ENCODE measurements around the gene INPP4B.
"Not testable (repeated sequence)": the region's sequence is repeated elsewhere in the genome, so short reads cannot be mapped to it uniquely, and the experiment has no call there.

INPP4B gene

DNA sequence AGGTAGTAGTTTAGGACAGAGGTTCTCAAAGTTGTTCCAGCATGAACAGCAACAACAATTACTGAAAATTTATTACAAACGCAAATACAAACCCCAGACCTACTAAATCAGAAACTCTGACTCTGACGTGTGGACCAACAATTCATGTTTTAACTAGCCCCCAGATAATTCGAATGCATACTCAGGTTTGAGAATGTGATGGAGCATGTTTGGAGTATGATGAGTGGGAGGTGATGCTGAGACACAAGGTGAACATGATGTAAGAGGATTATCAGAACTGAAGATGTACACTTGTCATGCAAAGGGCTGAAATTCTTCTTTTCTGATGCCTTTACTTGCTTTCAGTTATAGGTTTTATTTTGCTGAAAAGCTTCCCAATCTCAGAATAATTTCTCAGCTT is 323.0 kb downstream of the INPP4B start:
- no peak for DNase-seq (ENCODE audit: extremely low read depth, insufficient read length)
- no peaks in the 10 kb centered on the region for H3K27me3 ChIP-seq (replicated peaks; ENCODE audit: control insufficient read depth, insufficient read depth, low read length)
- H3K36me3 ChIP-seq (ENCODE audit: control insufficient read depth, insufficient read depth, low read length): no peaks in the 10 kb centered on the region
- H3K4me3 ChIP-seq (replicated peaks; ENCODE audit: low read depth, low read length): no peak overlapping the region
- TF ChIP-seq, protein P1, sequence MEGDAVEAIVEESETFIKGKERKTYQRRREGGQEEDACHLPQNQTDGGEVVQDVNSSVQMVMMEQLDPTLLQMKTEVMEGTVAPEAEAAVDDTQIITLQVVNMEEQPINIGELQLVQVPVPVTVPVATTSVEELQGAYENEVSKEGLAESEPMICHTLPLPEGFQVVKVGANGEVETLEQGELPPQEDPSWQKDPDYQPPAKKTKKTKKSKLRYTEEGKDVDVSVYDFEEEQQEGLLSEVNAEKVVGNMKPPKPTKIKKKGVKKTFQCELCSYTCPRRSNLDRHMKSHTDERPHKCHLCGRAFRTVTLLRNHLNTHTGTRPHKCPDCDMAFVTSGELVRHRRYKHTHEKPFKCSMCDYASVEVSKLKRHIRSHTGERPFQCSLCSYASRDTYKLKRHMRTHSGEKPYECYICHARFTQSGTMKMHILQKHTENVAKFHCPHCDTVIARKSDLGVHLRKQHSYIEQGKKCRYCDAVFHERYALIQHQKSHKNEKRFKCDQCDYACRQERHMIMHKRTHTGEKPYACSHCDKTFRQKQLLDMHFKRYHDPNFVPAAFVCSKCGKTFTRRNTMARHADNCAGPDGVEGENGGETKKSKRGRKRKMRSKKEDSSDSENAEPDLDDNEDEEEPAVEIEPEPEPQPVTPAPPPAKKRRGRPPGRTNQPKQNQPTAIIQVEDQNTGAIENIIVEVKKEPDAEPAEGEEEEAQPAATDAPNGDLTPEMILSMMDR (IDR thresholded peaks at IDR 0.05; ENCODE audit: insufficient read depth, low read length, poor library complexity, severe bottlenecking): no peak

DNA sequence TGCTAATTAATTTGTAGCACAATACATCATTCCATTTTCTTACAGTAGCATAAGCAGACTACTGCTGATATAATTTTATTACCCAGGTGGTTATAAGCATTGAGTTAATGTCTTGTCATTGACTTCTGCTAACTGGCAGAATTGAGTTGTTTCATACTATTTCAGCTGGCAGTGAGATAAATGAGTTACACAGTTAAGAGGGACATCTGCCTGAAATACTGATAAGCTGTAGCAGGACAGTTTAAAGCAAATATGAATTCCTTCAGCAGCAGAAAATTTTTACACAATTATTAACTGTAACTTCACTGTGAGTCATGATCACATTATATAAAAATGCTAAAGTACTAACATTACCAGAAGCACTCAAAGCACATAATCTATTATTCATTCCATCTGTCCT is 326.8 kb downstream of the INPP4B start:
- no peaks in the 10 kb centered on the region for H3K36me3 ChIP-seq (ENCODE audit: control insufficient read depth, insufficient read depth, low read length)
- no peak for DNase-seq (ENCODE audit: extremely low read depth, insufficient read length)
- TF ChIP-seq, protein P1 (IDR thresholded peaks at IDR 0.05; ENCODE audit: insufficient read depth, low read length, poor library complexity, severe bottlenecking): no peak
- no peak overlapping the region for H3K4me3 ChIP-seq (replicated peaks; ENCODE audit: low read depth, low read length)
- no peaks in the 10 kb centered on the region for H3K27me3 ChIP-seq (replicated peaks; ENCODE audit: control insufficient read depth, insufficient read depth, low read length)

DNA sequence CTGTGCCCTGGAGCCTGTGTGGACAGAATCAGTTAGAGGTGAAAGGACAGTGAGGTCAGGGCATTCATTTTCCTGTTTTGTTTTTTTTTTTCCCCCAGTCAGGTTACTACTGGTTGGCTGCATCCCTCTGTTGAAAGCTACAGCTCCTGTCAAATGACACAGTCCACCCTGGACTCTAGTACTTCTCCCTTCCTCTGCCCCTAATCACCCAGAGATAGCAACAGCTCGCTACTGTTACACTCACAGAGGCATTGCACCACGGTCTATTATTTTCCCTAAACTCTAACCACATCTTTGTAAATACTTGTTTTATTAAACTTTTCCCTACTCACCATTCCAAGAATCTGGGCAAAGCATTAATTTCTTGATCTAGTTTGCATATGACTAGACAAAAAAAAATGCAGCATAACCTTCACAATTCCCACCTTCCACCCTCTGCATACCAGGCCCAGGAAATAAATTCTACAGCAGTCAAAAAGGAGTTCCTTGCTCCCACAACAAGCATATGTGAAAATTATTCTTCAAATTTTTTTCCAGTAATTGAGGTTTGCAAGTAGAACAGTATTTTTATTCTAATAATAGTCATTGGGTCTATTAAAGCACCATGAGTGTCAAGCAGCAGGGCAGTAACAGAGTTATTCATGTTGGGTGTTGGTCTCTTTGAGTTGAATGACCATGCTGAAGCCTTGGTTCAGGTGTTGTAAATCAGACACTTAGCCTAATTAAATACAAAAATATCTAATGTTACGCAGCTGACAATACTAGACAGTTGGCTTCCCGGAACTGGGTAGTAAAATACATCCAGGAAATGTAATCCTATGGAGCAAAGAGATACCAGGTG is 329.2 kb downstream of the INPP4B start:
- DNase-seq (ENCODE audit: extremely low read depth, insufficient read length): no peak
- TF ChIP-seq, protein P1 (IDR thresholded peaks at IDR 0.05; ENCODE audit: insufficient read depth, low read length, poor library complexity, severe bottlenecking): no peak
- no peak overlapping the region for H3K4me3 ChIP-seq (replicated peaks; ENCODE audit: low read depth, low read length)
- no peaks in the 10 kb centered on the region for H3K36me3 ChIP-seq (ENCODE audit: control insufficient read depth, insufficient read depth, low read length)
- H3K27me3 ChIP-seq (replicated peaks; ENCODE audit: control insufficient read depth, insufficient read depth, low read length): no peaks in the 10 kb centered on the region

DNA sequence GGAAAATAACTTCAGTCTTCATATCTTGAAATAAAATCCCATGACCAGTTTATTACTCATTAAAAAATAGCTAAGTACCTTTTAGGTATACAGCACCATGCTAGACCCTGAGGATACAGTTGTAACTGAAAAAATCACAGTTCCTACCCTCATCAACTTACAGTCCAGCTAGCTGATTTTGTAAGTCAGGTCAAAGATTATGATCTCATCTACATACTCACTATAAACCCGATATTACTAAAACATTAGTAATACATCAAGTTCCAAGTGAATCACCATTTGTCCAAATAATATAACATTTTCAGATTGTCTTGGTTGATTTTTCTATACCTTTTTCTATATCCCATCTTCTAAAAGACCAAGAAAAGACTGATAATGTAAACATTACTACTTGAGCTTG is 333.9 kb downstream of the INPP4B start:
- TF ChIP-seq, protein P1 (IDR thresholded peaks at IDR 0.05; ENCODE audit: insufficient read depth, low read length, poor library complexity, severe bottlenecking): no peak
- Histone ChIP-seq H3K4me3 (replicated peaks; ENCODE audit: low read depth, low read length) (no peak overlapping the region), H3K36me3 (ENCODE audit: control insufficient read depth, insufficient read depth, low read length) (no peaks in the 10 kb centered on the region), H3K27me3 (replicated peaks; ENCODE audit: control insufficient read depth, insufficient read depth, low read length) (no peaks in the 10 kb centered on the region)
- DNase-seq (ENCODE audit: extremely low read depth, insufficient read length): no peak

DNA sequence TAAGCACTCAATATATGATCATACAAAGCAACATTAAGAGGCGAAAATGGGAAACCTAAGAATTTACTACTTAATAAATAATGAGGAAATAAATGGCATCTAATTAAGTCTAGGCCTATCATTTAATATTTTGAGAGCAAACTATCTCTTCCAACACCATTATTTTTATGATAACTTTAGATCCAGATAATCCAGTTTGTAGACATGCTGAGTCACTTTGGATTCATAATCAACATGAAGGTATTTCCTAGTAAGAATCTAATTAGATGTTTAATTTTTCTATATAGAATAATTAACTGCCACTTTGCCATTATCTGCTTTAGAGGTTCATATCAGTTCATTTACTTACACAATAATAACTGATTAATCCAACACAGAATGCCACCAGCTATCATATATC is 336.2 kb downstream of the INPP4B start:
- no peaks in the 10 kb centered on the region for H3K27me3 ChIP-seq (replicated peaks; ENCODE audit: control insufficient read depth, insufficient read depth, low read length)
- no peak for DNase-seq (ENCODE audit: extremely low read depth, insufficient read length)
- H3K36me3 ChIP-seq (ENCODE audit: control insufficient read depth, insufficient read depth, low read length): no peaks in the 10 kb centered on the region
- no peak overlapping the region for H3K4me3 ChIP-seq (replicated peaks; ENCODE audit: low read depth, low read length)
- TF ChIP-seq, protein P1 (IDR thresholded peaks at IDR 0.05; ENCODE audit: insufficient read depth, low read length, poor library complexity, severe bottlenecking): no peak

DNA sequence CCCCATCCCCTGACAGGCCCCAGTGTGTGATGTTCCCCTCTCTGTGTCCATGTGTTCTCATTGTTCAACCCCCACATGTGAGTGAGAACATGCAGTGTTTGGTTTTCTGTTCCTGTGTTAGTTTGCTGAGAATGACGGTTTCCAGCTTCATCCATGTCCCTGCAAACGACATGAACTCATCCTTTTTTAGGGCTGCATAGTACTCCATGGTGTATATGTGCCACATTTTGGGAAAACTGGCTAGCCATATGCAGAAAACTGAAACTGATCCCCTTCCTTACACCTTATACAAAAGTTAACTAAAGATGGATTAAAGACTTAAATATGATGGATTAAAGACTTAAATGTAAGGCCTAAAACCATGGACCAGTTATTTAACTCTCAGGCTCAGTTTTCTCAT is 336.7 kb downstream of the INPP4B start:
- DNase-seq (ENCODE audit: extremely low read depth, insufficient read length); H3K36me3 ChIP-seq (ENCODE audit: control insufficient read depth, insufficient read depth, low read length); H3K27me3 ChIP-seq (replicated peaks; ENCODE audit: control insufficient read depth, insufficient read depth, low read length); H3K4me3 ChIP-seq (replicated peaks; ENCODE audit: low read depth, low read length): not testable (repeated sequence)
